ENCODE measurements around the gene LCOR. TPM values are rescaled to one million over a fixed set of nuclear protein-coding genes. Genes with fewer than 3 reads are reported as not detected.

LCOR gene
- total RNA-seq, 1 donor from 2014 or later = 68.2 TPM

DNA sequence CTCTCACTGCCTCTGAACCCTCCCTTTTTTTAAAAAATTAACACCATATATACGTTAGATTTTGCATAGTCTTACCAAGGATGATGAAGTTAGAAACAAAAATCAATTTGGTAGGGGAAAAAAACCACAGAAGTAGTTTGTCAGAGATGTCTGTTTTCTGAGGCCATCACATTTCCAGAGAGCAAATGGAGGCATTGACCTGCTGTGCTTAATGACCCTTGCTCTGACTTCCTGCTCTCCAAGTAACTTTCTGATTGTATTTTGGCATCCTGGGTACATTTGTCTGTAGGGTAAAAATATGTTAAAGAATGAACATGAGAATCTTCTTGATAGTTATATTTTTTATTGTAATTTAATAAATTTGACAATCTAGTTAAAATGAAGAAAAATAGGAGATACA, 140.2 kb downstream of the LCOR start:
- Mint-ChIP-seq H3K9me3 (no peaks in the 10 kb centered on the region), H3K4me3 (no peak overlapping the region), H3K27ac (no peak overlapping the region), H3K36me3 (peaks cover under 1% of the 10 kb centered on the region), H3K4me1 (peaks cover 4% of the 10 kb centered on the region), H3K27me3 (ENCODE audit: low read depth) (no peaks in the 10 kb centered on the region)
- TF ChIP-seq, protein P1, sequence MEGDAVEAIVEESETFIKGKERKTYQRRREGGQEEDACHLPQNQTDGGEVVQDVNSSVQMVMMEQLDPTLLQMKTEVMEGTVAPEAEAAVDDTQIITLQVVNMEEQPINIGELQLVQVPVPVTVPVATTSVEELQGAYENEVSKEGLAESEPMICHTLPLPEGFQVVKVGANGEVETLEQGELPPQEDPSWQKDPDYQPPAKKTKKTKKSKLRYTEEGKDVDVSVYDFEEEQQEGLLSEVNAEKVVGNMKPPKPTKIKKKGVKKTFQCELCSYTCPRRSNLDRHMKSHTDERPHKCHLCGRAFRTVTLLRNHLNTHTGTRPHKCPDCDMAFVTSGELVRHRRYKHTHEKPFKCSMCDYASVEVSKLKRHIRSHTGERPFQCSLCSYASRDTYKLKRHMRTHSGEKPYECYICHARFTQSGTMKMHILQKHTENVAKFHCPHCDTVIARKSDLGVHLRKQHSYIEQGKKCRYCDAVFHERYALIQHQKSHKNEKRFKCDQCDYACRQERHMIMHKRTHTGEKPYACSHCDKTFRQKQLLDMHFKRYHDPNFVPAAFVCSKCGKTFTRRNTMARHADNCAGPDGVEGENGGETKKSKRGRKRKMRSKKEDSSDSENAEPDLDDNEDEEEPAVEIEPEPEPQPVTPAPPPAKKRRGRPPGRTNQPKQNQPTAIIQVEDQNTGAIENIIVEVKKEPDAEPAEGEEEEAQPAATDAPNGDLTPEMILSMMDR (IDR thresholded peaks at IDR 0.05; ENCODE audit: unreplicated experiment) = no peak
- DNase-seq (ENCODE audit: low spot score in 2 of 2, unreplicated experiment in 2 of 2) = no peak

DNA sequence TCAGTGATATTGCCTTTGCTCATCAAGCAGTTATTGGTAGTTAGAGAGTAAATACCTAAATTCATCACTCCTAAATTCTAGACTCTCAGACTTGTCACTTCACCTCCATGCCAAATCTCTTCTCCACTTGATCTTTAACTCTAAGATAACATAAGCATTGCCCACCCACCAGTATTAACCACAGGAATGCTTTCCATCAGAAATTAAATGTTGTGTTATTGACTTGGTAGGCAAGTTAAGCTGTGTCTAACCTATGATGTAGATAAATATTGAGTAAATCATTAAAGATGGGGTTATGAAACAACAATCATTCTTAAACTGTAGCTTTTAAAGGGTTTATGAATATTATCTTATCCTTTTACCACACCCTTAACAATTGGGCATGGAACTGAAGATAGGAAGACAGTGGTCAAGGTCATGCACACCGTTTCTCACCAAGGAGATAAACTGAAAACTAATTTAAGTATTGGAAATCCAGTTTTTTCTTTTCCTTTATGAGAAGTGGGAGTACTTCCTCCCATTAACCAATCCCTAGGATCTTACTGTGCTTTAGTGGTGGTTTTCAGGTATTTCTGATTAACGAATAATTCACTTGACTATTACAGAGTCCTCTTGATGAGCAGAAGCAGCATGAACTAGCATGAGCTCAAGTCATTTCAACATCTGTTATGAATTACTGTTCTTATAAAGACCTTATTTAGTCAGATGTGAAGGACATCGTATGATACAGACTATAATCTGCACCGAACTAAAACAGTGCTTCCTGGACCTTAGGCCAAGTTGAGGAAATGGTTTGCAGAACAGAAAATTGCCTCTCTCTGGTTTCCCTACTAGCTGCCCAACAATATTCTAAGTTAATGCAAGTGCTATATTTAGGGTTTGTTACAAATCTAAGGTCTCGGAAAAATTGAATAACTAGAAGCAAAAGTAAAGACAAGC, 142.0 kb downstream of the LCOR start:
- TF ChIP-seq, protein P1 (IDR thresholded peaks at IDR 0.05; ENCODE audit: unreplicated experiment) = no peak
- H3K4me3 Mint-ChIP-seq = no peak overlapping the region
- no peak overlapping the region for H3K27ac Mint-ChIP-seq
- no peaks in the 10 kb centered on the region for H3K27me3 Mint-ChIP-seq (ENCODE audit: low read depth)
- no peaks in the 10 kb centered on the region for H3K9me3 Mint-ChIP-seq
- peaks cover 4% of the 10 kb centered on the region for H3K4me1 Mint-ChIP-seq
- DNase-seq (ENCODE audit: low spot score in 2 of 2, unreplicated experiment in 2 of 2) = no peak
- H3K36me3 Mint-ChIP-seq = peaks cover 4% of the 10 kb centered on the region

DNA sequence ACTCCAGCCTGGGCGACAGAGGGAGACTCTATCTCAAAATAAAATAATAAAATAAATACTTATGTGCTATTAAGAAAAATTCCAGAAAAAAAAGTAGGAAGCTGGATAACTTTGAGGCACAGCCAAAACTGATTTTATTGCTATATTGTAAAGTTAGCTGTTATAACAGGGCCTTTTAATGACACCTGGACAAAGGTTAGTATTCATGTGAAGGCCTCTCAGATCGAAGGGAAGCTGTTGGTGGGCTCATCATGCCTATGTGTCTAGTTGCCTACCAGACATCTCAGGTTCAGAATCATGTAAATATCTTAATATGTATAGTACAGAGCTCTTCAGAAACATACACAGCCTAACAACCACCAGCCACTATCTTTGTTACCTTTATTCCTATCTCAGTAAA, 143.0 kb downstream of the LCOR start:
- H3K27ac Mint-ChIP-seq = no peak overlapping the region
- H3K4me1 Mint-ChIP-seq = peaks cover 4% of the 10 kb centered on the region
- TF ChIP-seq, protein P1 (IDR thresholded peaks at IDR 0.05; ENCODE audit: unreplicated experiment) = no peak
- H3K36me3 Mint-ChIP-seq = peaks cover 4% of the 10 kb centered on the region
- H3K9me3 Mint-ChIP-seq = no peaks in the 10 kb centered on the region
- no peaks in the 10 kb centered on the region for H3K27me3 Mint-ChIP-seq (ENCODE audit: low read depth)
- H3K4me3 Mint-ChIP-seq = no peak overlapping the region
- DNase-seq (ENCODE audit: low spot score in 2 of 2, unreplicated experiment in 2 of 2) = no peak

DNA sequence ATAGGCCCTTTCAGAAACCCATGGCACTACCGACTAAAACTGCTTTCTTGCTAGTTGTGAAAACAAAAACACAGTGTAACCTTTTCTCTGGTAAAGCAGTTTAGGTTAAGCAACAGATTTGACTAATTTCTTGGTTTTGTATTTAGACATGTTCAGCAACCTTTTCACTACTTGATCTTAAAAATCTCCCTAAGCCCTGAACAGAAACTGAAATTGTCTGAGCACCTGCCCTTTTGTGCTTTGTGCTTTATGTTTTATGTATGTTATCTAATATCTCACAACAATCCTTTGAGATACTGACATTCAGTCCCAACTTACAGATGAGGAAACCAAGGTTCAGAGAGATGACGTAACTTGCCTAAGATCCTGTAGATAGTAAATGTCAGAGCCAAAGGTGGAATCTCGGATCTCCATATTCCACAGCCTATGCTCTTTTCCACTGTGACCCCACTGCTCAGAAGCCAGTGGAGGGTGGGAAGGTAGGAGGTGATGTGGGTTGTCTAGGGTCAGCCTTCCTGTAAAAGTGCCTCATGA, 146.6 kb downstream of the LCOR start:
- peaks cover 4% of the 10 kb centered on the region for H3K4me1 Mint-ChIP-seq
- H3K36me3 Mint-ChIP-seq = peaks cover 30% of the 10 kb centered on the region
- no peaks in the 10 kb centered on the region for H3K9me3 Mint-ChIP-seq
- TF ChIP-seq, protein P1 (IDR thresholded peaks at IDR 0.05; ENCODE audit: unreplicated experiment) = no peak
- no peak overlapping the region for H3K4me3 Mint-ChIP-seq
- no peak overlapping the region for H3K27ac Mint-ChIP-seq
- H3K27me3 Mint-ChIP-seq (ENCODE audit: low read depth) = no peaks in the 10 kb centered on the region
- DNase-seq (ENCODE audit: low spot score in 2 of 2, unreplicated experiment in 2 of 2) = no peak

DNA sequence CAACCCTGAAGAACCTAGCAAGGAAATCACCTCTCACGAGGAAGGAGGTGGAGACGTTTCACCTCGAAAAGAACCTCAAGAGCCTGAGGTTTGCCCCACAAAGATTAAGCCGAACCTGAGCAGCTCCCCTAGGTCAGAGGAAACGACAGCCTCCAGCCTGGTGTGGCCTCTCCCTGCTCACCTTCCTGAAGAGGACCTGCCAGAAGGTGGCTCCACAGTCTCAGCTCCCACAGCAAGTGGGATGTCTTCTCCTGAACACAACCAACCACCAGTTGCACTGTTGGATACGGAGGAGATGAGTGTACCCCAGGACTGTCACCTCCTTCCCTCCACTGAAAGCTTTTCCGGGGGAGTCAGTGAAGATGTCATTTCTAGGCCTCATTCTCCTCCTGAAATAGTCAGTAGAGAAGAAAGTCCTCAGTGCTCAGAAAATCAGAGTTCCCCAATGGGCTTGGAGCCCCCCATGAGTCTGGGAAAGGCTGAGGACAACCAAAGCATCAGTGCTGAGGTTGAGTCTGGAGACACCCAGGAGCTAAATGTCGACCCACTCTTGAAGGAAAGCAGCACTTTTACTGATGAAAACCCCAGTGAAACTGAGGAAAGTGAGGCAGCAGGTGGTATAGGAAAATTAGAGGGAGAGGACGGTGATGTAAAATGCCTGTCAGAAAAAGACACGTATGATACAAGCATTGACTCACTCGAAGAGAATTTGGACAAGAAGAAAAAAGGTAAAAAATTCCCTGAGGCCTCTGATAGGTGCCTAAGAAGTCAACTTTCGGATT, 150.2 kb downstream of the LCOR start:
- no peaks in the 10 kb centered on the region for H3K27me3 Mint-ChIP-seq (ENCODE audit: low read depth)
- DNase-seq (ENCODE audit: low spot score in 2 of 2, unreplicated experiment in 2 of 2) = no peak
- no peaks in the 10 kb centered on the region for H3K9me3 Mint-ChIP-seq
- no peak overlapping the region for H3K4me3 Mint-ChIP-seq
- no peak overlapping the region for H3K27ac Mint-ChIP-seq
- peaks cover 30% of the 10 kb centered on the region for H3K36me3 Mint-ChIP-seq
- no peaks in the 10 kb centered on the region for H3K4me1 Mint-ChIP-seq
- TF ChIP-seq, protein P1 (IDR thresholded peaks at IDR 0.05; ENCODE audit: unreplicated experiment) = no peak
